Measurements from ENCODE around the gene HMGCL.

DNA sequence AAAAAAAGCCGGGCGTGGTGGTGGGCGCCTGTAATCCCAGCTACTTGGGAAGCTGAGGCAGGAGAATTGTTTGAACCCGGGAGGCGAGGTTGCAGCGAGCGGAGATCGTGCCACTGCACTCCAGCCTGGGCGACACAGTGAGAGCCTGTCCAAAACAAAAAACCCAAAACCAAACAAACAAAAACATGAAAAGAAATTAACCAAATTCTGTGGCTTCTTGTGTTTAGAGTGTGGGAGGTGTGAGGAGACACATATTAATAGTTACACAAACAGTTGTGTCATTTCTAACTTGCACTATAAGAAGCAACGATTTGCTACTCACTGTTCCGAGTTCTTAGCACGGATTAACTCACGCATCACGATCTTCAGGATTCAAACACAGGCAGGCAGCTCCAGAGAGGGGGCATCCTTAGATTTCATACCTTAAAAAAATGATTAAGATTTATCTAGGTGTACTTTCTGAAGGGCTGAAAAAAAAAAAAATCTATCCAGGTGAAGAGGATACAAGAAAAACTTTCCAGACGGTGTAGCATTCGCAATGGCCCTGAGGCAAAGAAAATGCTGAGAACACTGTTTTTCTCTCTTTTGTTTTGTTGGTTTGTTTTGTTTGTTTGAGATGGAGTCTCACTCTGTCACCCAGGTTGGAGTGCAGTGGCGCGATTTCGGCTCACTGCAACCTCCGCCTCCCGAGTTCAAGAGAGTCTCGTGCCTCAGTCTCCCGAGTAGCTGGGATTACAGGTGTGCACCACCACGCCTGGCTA lies 713 bp upstream of the HMGCL start:
- TF ChIP-seq, protein P1, sequence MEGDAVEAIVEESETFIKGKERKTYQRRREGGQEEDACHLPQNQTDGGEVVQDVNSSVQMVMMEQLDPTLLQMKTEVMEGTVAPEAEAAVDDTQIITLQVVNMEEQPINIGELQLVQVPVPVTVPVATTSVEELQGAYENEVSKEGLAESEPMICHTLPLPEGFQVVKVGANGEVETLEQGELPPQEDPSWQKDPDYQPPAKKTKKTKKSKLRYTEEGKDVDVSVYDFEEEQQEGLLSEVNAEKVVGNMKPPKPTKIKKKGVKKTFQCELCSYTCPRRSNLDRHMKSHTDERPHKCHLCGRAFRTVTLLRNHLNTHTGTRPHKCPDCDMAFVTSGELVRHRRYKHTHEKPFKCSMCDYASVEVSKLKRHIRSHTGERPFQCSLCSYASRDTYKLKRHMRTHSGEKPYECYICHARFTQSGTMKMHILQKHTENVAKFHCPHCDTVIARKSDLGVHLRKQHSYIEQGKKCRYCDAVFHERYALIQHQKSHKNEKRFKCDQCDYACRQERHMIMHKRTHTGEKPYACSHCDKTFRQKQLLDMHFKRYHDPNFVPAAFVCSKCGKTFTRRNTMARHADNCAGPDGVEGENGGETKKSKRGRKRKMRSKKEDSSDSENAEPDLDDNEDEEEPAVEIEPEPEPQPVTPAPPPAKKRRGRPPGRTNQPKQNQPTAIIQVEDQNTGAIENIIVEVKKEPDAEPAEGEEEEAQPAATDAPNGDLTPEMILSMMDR (tag by site-specific recombination; IDR thresholded peaks at IDR 0.05), result no peak
- TF ChIP-seq ZNF16 (tag by site-specific recombination; IDR thresholded peaks at IDR 0.05; ENCODE audit: low read depth), result no peak
- TF ChIP-seq YY1 (tag by site-specific recombination; IDR thresholded peaks at IDR 0.05), result no peak
- TF ChIP-seq ZSCAN23 (tag by site-specific recombination; IDR thresholded peaks at IDR 0.05), result no peak
- no peak for TF ChIP-seq ZBTB1 (tag by site-specific recombination; IDR thresholded peaks at IDR 0.05)
- no peak for TF ChIP-seq MYNN (tag by site-specific recombination; IDR thresholded peaks at IDR 0.05; ENCODE audit: borderline replicate concordance)
- peak; percentile 74 for TF ChIP-seq ZBTB17 (tag by site-specific recombination; IDR thresholded peaks at IDR 0.05)
- TF ChIP-seq, protein P2, sequence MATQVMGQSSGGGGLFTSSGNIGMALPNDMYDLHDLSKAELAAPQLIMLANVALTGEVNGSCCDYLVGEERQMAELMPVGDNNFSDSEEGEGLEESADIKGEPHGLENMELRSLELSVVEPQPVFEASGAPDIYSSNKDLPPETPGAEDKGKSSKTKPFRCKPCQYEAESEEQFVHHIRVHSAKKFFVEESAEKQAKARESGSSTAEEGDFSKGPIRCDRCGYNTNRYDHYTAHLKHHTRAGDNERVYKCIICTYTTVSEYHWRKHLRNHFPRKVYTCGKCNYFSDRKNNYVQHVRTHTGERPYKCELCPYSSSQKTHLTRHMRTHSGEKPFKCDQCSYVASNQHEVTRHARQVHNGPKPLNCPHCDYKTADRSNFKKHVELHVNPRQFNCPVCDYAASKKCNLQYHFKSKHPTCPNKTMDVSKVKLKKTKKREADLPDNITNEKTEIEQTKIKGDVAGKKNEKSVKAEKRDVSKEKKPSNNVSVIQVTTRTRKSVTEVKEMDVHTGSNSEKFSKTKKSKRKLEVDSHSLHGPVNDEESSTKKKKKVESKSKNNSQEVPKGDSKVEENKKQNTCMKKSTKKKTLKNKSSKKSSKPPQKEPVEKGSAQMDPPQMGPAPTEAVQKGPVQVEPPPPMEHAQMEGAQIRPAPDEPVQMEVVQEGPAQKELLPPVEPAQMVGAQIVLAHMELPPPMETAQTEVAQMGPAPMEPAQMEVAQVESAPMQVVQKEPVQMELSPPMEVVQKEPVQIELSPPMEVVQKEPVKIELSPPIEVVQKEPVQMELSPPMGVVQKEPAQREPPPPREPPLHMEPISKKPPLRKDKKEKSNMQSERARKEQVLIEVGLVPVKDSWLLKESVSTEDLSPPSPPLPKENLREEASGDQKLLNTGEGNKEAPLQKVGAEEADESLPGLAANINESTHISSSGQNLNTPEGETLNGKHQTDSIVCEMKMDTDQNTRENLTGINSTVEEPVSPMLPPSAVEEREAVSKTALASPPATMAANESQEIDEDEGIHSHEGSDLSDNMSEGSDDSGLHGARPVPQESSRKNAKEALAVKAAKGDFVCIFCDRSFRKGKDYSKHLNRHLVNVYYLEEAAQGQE (tag by site-specific recombination; IDR thresholded peaks at IDR 0.05), result no peak
- TF ChIP-seq ZNF23 (tag by site-specific recombination; IDR thresholded peaks at IDR 0.05; ENCODE audit: borderline replicate concordance), result no peak
- TF ChIP-seq, protein P3, sequence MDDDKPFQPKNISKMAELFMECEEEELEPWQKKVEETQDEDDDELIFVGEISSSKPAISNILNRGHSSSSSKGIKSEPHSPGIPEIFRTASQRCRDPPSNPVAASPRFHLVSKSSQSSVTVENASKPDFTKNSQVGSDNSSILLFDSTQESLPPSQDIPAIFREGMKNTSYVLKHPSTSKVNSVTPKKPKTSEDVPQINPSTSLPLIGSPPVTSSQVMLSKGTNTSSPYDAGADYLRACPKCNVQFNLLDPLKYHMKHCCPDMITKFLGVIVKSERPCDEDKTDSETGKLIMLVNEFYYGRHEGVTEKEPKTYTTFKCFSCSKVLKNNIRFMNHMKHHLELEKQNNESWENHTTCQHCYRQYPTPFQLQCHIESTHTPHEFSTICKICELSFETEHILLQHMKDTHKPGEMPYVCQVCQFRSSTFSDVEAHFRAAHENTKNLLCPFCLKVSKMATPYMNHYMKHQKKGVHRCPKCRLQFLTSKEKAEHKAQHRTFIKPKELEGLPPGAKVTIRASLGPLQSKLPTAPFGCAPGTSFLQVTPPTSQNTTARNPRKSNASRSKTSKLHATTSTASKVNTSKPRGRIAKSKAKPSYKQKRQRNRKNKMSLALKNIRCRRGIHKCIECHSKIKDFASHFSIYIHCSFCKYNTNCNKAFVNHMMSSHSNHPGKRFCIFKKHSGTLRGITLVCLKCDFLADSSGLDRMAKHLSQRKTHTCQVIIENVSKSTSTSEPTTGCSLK (tag by site-specific recombination; IDR thresholded peaks at IDR 0.05), result no peak
- TF ChIP-seq GLI4 (tag by site-specific recombination; IDR thresholded peaks at IDR 0.05), result no peak
- no peak for TF ChIP-seq IKZF3 (tag by site-specific recombination; IDR thresholded peaks at IDR 0.05)
- no peak for TF ChIP-seq ZFP41 (tag by site-specific recombination; IDR thresholded peaks at IDR 0.05; ENCODE audit: borderline replicate concordance)
- TF ChIP-seq, protein P4, sequence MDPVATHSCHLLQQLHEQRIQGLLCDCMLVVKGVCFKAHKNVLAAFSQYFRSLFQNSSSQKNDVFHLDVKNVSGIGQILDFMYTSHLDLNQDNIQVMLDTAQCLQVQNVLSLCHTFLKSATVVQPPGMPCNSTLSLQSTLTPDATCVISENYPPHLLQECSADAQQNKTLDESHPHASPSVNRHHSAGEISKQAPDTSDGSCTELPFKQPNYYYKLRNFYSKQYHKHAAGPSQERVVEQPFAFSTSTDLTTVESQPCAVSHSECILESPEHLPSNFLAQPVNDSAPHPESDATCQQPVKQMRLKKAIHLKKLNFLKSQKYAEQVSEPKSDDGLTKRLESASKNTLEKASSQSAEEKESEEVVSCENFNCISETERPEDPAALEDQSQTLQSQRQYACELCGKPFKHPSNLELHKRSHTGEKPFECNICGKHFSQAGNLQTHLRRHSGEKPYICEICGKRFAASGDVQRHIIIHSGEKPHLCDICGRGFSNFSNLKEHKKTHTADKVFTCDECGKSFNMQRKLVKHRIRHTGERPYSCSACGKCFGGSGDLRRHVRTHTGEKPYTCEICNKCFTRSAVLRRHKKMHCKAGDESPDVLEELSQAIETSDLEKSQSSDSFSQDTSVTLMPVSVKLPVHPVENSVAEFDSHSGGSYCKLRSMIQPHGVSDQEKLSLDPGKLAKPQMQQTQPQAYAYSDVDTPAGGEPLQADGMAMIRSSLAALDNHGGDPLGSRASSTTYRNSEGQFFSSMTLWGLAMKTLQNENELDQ (tag by site-specific recombination; IDR thresholded peaks at IDR 0.05; ENCODE audit: low read depth), result no peak

All from HEK293 (cell line).